HL-60 (cell line): ENCODE results near the gene KIF26B.

Experiments used
- CTCF ChIP-seq: IDR thresholded peaks from one replicate; pipeline ENCODE4 v1.5.1; 2011; ENCODE audit warnings: low read length, control low read depth, inconsistent platforms; ENCODE audit not compliant: insufficient read depth
- GABPA ChIP-seq: IDR thresholded peaks from 2 replicates; pipeline ENCODE4 v1.6.1; 2012; ENCODE audit warnings: low read depth
- POLR2AphosphoS5 ChIP-seq: IDR thresholded peaks from 2 replicates; pipeline ENCODE4 v1.6.1; 2012; ENCODE audit warnings: low read depth
- REST ChIP-seq: IDR thresholded peaks from 2 replicates; pipeline ENCODE4 v1.6.1; 2012; ENCODE audit warnings: low read depth; ENCODE audit not compliant: insufficient replicate concordance
- SPI1 ChIP-seq: IDR thresholded peaks from 2 replicates; pipeline ENCODE4 v1.6.1; 2012; ENCODE audit warnings: low read depth, mild to moderate bottlenecking, borderline replicate concordance

- TF ChIP-seq REST (no peak), CTCF (no peak), POLR2AphosphoS5 (no peak), SPI1 (no peak), GABPA (no peak)
Observed at GRCh38 chr1:245520611-245521010, 365.8 kb downstream of the KIF26B start.
